GM12891 (cell line): ENCODE results near the gene DOLK.

Experiments used
- POLR2A ChIP-seq: IDR thresholded peaks from 2 replicates; pipeline ENCODE4 v1.6.1; 2011; ENCODE audit warnings: low read depth, low read length, control low read depth
- POLR2AphosphoS5 ChIP-seq: IDR thresholded peaks from 2 replicates; pipeline ENCODE4 v1.6.1; 2011; ENCODE audit warnings: low read depth, low read length, control low read depth
- SPI1 ChIP-seq: IDR thresholded peaks from 2 replicates; pipeline ENCODE4 v1.6.1; 2011; ENCODE audit warnings: low read depth, low read length, control low read depth
- TAF1 ChIP-seq: IDR thresholded peaks from 2 replicates; pipeline ENCODE4 v1.6.1; 2011; ENCODE audit warnings: low read depth, low read length, control low read depth

DNA sequence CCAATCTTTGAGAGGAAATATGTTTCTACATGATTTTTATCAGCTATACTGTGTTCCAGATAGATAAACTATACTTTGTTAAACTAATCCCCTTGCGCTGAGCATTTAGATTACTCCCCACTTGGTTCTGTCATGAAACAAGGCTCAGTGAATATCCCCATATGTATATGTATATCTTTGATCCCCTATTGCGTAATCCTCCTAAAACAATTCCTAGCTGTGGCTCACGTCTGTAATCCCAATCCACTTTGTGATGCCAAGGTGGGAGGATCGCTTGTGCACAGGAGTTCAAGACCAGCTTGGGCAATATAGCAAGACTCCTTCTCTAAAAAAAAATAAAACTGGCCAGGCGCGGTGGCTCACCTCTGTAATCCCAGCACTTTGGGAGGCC lies 23.9 kb downstream of the DOLK start:
- no peak for TF ChIP-seq POLR2A
- TF ChIP-seq POLR2AphosphoS5, result no peak
- no peak for TF ChIP-seq TAF1
- TF ChIP-seq SPI1, result no peak
